ENCODE results near the gene RNF41. TPM values are rescaled to one million over a fixed set of nuclear protein-coding genes. Genes with fewer than 3 reads are reported as not detected.

The RNF41 gene
- 103 and 144 TPM in 2 replicates for total RNA-seq

GRCh38 chr12:56221757-56222530 is at the start of gene RNF41:
Gene RNF41, minus strand, starts transcription at chr12:56221922. Its CDS starts 7,875 bp downstream, at chr12:56214047.

DNA sequence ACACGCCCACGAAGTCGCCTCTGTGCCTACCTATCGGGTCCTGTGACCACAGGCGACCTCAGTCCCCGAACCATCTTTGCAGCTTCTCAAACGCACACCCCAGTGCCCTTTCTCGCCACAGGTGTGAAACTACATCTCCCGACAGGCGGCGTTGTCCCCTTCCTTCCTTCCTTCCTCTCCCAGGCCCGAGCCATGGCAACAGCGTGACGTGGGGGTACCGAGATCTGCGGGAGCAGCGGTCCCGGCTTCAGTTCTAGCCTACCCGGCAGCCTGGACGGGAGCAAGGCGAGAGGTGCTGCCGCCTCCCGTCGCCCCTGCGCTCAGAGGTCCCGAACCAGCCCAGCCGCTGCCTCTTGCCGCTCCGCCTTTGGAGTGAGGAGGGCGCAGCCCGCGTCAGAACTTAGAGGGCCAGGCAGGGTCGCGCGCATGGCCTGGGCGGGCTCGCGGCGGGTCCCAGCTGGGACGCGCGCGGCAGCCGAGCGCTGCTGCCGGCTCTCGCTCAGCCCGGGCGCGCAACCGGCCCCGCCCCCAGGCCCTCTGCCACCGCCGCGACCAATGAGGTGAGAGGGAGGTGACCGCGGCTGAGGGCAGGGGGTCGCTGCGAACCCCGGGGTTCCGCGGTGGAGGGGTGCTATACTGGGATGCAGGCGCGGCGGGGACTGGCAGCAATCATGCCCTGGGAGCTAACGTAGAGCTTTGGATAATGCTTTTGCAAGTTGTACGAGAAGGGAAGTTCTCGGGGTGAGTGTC is 45.1 kb upstream of the RNF41 start, which contains the start of gene COQ10A:
Gene COQ10A (plus strand): TSS at position 250 of the 750 bp plus-strand sequence. CDS start 177 bp downstream, at position 427.

GRCh38 chr12:56258068-56258819 is 36.5 kb upstream of the RNF41 start, which contains the start of gene ANKRD52:
Gene ANKRD52, minus strand, starts transcription at chr12:56258384. Its CDS starts 115 bp downstream, at chr12:56258269.

DNA sequence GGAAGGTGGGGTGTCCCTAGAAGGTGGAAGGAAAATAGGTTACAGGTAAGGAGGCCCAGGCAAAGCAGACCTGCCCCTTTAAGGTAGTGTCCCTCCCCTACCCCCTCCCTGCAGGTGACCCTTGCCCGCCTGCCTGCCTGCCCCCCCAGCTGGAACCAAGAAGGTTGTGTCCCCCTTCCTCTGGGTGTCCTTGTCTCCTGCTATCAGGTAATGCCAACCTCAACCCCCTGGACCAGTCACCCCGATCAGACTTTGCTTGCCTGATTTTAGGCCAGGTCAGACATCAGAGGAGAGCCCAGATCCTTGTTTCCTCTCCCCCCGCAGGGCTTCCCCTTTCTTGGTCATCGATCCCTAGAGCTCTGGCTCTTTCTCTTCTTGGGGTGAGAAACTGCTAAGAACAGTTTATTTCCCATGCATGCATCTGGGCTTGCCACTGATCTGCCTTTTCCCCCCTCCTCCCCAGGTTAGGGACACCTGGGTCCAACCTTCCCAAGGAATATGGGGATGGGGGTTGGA is 8.3 kb upstream of the RNF41 start, which contains the start of gene SLC39A5:
Gene SLC39A5 (plus strand): TSS at position 136 of the 516 bp plus-strand sequence. CDS start 1,224 bp downstream, outside the sequence.

DNA sequence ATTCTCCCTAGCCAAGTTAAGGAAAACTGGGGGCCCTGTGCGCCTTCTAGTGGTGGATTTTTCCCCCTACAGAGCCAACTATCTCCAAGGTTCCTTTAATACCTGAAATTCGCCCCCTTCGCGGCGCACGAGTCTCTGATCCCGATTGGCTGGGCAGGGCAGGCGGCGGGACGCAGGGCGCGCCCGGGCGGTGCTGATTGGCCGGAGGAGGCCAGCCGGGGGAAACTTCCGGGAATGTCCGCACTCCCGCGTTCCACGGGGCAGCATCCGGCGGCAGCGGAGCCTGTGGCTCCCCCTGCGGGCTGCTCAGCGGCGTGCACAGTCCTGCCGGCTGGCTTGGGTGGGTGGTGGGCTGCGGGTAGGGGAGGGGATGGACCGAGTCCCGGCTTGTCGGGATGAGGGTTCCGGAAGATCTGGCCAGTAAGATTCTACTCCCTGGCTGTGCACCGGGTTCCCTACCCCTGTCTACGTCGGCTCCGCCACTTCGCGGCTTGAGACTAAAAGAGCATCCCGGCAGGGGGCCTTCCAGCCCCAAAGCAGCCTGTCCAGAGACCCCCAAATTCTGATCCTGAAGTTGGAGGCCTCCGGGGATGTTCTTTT is 2.5 kb upstream of the RNF41 start, which contains the start of gene NABP2:
Gene NABP2 (plus strand): TSS at position 241 of the 600 bp plus-strand sequence. CDS start 515 bp downstream, outside the sequence.

DNA sequence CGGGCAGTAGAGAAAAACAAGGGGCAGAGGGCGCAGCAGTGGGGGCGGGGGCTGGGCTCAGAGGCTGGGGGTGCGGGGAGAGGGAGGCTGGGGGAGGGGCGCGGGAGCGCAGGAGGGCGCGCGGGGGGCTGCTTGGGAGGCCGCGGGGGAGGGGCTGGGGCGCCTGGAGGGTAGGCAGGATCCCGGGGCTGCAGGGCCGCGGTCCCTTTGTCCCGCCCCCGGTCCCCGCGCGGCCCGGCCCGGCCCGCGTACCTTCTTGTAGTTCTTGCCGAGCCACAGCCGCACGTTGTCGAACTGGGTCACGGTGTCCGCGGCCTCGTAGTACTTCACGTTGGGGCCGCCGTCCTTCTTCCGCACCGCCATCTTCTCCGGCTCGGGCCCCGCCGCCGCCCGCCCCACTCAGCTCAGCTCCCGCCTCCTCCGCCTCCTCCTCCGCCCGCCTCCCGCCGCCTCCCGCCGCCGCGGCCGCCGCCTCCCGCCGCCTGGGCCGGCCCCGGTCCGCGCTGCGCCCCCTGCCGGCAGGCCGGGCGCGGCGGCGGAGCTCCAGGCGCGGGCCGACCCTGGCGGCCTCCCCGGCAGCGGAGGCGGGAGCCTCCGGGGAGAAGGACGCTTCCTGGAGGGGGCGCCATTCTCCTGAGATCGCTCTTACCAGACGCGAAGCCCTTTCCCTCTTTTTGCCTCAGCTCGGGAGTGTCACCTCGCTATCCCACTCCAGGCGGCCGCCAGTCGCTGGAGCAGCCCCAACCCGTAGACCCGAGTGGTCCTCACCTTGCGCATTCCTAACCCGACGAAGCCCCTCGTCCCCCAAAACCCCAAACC is 32.4 kb downstream of the RNF41 start, which contains the start of gene SMARCC2:
Gene SMARCC2 (minus strand): TSS at position 385 of the 819 bp plus-strand sequence. CDS start 22 bp downstream, at position 363.

DNA sequence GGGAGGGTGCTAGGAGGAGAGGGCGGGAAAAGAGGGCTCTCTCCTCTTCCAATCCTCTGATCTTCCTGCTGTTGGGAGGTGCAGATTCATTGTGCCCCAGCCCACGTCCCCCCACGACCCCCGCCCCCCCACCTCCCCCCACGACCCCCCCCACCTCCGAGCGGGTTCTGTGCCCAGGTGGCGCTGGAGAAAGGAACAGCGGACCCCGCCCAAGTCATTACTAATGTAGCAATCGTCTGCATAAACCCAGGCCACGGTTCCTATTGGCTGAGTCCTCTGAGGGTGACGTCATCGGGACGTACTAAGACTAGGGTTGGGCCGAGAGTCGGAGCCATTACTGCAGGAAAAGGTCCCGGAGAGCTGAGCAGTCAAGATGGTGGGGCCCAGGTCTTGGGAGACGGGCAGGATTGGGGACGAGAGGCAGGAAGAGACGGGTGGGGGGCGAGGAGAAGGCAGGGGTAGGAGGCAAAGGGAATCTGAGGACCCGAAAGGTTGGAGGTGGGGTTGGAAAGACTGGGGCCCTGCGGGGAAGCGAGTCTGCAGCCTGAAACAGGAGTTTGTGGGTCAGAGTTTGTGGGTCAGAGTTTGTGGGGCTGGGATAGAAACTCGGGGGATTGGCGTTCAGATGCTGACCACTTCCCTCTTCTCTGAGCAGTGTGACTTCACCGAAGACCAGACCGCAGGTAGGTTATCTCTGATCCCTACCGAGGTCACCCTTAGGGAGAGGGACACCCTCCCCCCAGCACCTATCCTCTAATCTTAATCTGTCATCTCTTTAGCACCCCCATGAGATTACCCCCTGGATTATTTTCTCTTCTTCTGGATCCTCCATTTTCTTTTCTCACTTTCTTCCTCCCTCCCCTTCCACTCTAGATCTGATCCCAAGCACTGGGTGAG is 63.4 kb downstream of the RNF41 start, which contains the start of gene MYL6:
Gene MYL6 (plus strand): TSS at position 331 of the 897 bp plus-strand sequence. CDS start 43 bp downstream, at position 374.

Other genes with a start within 250 kb of the RNF41 start
- 28.2 and 39.9 TPM in 2 replicates for gene RAB5B, start 247.8 kb downstream of the RNF41 start, total RNA-seq
- gene SUOX, start 224.6 kb downstream of the RNF41 start, total RNA-seq = 10.0 and 13.5 TPM in 2 replicates
- gene IKZF4, start 200.9 kb downstream of the RNF41 start, total RNA-seq = 0.38 and 0.45 TPM in 2 replicates
- gene RPS26, start 180.0 kb downstream of the RNF41 start, total RNA-seq = 95.3 and 130 TPM in 2 replicates
- 0.18 TPM in 1 of 2 replicates, not detected in the other for gene ERBB3, start 141.8 kb downstream of the RNF41 start, total RNA-seq
- 192 and 236 TPM in 2 replicates for gene PA2G4, start 117.4 kb downstream of the RNF41 start, total RNA-seq
- 3,974 and 4,205 TPM in 2 replicates for gene RPL41, start 105.3 kb downstream of the RNF41 start, total RNA-seq
- 5.1 and 6.2 TPM in 2 replicates for gene ZC3H10, start 103.7 kb downstream of the RNF41 start, total RNA-seq
- gene ESYT1, start 93.7 kb downstream of the RNF41 start, total RNA-seq = 227 and 255 TPM in 2 replicates
- 83.9 and 94.6 TPM in 2 replicates for gene MYL6B, start 69.3 kb downstream of the RNF41 start, total RNA-seq
- gene MYL6, start 63.6 kb downstream of the RNF41 start, total RNA-seq = 4,931 and 5,496 TPM in 2 replicates
- gene SMARCC2, start 32.4 kb downstream of the RNF41 start, total RNA-seq = 42.2 and 53.4 TPM in 2 replicates
- 22.6 and 29.8 TPM in 2 replicates for gene NABP2, start 2.4 kb upstream of the RNF41 start, total RNA-seq
- gene SLC39A5, start 8.1 kb upstream of the RNF41 start, total RNA-seq = not detected in 2 replicates
- 16.0 and 22.5 TPM in 2 replicates for gene ANKRD52, start 36.5 kb upstream of the RNF41 start, total RNA-seq
- 5.5 and 6.3 TPM in 2 replicates for gene COQ10A, start 45.0 kb upstream of the RNF41 start, total RNA-seq
- gene CS, start 78.4 kb upstream of the RNF41 start, total RNA-seq = 115 and 136 TPM in 2 replicates
- 45.4 and 74.6 TPM in 2 replicates for gene CNPY2, start 94.1 kb upstream of the RNF41 start, total RNA-seq
- gene PAN2, start 112.1 kb upstream of the RNF41 start, total RNA-seq = 9.3 and 21.7 TPM in 2 replicates
- not detected in 2 replicates for gene IL23A, start 117.0 kb upstream of the RNF41 start, total RNA-seq
- gene STAT2, start 138.2 kb upstream of the RNF41 start, total RNA-seq = 56.8 and 68.1 TPM in 2 replicates
- gene APOF, start 140.9 kb upstream of the RNF41 start, total RNA-seq = not detected in 2 replicates
- 7.7 and 13.3 TPM in 2 replicates for gene TIMELESS, start 227.5 kb upstream of the RNF41 start, total RNA-seq
- not detected in 2 replicates for gene MIP, start 232.7 kb upstream of the RNF41 start, total RNA-seq
- 1.0 and 1.3 TPM in 2 replicates for gene SPRYD4, start 246.7 kb upstream of the RNF41 start, total RNA-seq